Right kidney (tissue), 1 donor: ENCODE data around the gene TXLNB.

Experiments used
- DNase-seq: peaks from one replicate; pipeline ENCODE4 v3.0.0-alpha.2; 2016

Gene TXLNB

GRCh38 chr6:139270249-139270648 is 21.5 kb downstream of the TXLNB start:
- no peak for DNase-seq

- DNase-seq = no peak
Observed at GRCh38 chr6:139265512-139266190, 26.1 kb downstream of the TXLNB start.

- DNase-seq = no peak
Observed at GRCh38 chr6:139262519-139263300, 29.1 kb downstream of the TXLNB start.

- no peak for DNase-seq
Observed at GRCh38 chr6:139257821-139258398, 33.9 kb downstream of the TXLNB start.

GRCh38 chr6:139257291-139257690 is 34.5 kb downstream of the TXLNB start:
- DNase-seq = no peak

GRCh38 chr6:139256087-139256486 is 35.7 kb downstream of the TXLNB start:
- DNase-seq = no peak

GRCh38 chr6:139254196-139254595 is 37.6 kb downstream of the TXLNB start:
- DNase-seq = no peak

- DNase-seq = no peak
Observed at GRCh38 chr6:139253656-139254055, 38.1 kb downstream of the TXLNB start.

- no peak for DNase-seq
Observed at GRCh38 chr6:139251691-139252390, 40.0 kb downstream of the TXLNB start.

- DNase-seq = no peak
Observed at GRCh38 chr6:139251045-139251690, 40.6 kb downstream of the TXLNB start.

GRCh38 chr6:139250296-139251044 is 41.3 kb downstream of the TXLNB start:
- DNase-seq = no peak

- DNase-seq = no peak
Observed at GRCh38 chr6:139249395-139249794, 42.4 kb downstream of the TXLNB start.

- DNase-seq = no peak
Observed at GRCh38 chr6:139248911-139249310, 42.9 kb downstream of the TXLNB start.

GRCh38 chr6:139247618-139248017 is 44.2 kb downstream of the TXLNB start:
- no peak for DNase-seq

- no peak for DNase-seq
Observed at GRCh38 chr6:139243536-139243935, 48.3 kb downstream of the TXLNB start.

- DNase-seq = no peak
Observed at GRCh38 chr6:139242457-139243240, 49.1 kb downstream of the TXLNB start.

GRCh38 chr6:139240161-139241010 is 51.4 kb downstream of the TXLNB start:
- DNase-seq = no peak

GRCh38 chr6:139239064-139239463 is 52.7 kb downstream of the TXLNB start:
- DNase-seq = peak; percentile 15

GRCh38 chr6:139236105-139236504 is 55.7 kb downstream of the TXLNB start:
- DNase-seq = no peak

- DNase-seq = no peak
Observed at GRCh38 chr6:139235661-139236060, 56.1 kb downstream of the TXLNB start.
